Stimulated activated CD8-positive, alpha-beta memory T cell treated with anti-CD3 and anti-CD28 coated beads, Interleukin-12 subunit alpha, Interleukin-12 subunit beta, amount 100 ng/mL, for 1 hour (primary cell): ENCODE data around the gene GGTLC2.

Experiments used
- DNase-seq: peaks from one replicate; pipeline ENCODE4 v3.0.0-alpha.2; 2020; ENCODE audit warnings: low read depth

Gene GGTLC2

GRCh38 chr22:22691716-22692701 lies 47.6 kb downstream of the GGTLC2 start:
- DNase-seq: no peak

- DNase-seq: peak; percentile 43
Observed at GRCh38 chr22:22692707-22693530, 48.5 kb downstream of the GGTLC2 start.

GRCh38 chr22:22693531-22693884 lies 49.1 kb downstream of the GGTLC2 start:
- DNase-seq: no peak

- no peak for DNase-seq
Observed at GRCh38 chr22:22694106-22694505, 49.7 kb downstream of the GGTLC2 start.

GRCh38 chr22:22696104-22696503 lies 51.7 kb downstream of the GGTLC2 start:
- no peak for DNase-seq
